Measurements from ENCODE around the gene ZSWIM5.

DNA sequence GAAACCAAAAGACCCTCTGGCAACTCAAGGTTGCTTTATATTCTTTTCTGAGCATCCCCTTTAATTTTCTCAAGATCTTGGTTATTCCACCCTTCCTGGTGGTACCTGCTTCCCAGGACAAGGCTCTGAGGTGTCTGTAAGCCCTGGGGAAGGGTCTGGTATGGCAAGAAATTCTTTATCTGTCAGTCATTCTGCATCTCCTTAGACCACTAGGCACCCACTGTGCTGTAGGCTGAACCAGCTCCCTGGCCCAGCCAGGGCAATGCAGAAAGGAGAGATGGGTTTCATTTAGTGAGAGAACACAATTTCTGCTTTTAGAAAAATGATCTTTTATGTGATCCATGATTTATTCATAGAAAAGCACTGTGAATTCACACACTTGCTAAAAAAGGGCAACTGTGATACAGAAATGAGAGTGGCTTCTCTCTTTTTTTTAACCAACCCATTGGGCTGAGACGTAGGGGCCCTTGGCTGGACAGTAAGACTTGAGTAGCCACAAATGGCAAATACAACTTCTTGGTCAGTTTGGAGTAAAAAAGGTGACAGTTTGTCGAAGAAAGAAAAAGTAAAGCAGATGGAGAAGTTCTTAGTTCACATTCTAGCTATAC is 190.2 kb downstream of the ZSWIM5 start:
- no peak for TF ChIP-seq BCL11A (tag by site-specific recombination; IDR thresholded peaks at IDR 0.05; ENCODE audit: low read depth)
- no peak for TF ChIP-seq PRDM1 (tag by site-specific recombination; IDR thresholded peaks at IDR 0.05)
- TF ChIP-seq, protein P1, sequence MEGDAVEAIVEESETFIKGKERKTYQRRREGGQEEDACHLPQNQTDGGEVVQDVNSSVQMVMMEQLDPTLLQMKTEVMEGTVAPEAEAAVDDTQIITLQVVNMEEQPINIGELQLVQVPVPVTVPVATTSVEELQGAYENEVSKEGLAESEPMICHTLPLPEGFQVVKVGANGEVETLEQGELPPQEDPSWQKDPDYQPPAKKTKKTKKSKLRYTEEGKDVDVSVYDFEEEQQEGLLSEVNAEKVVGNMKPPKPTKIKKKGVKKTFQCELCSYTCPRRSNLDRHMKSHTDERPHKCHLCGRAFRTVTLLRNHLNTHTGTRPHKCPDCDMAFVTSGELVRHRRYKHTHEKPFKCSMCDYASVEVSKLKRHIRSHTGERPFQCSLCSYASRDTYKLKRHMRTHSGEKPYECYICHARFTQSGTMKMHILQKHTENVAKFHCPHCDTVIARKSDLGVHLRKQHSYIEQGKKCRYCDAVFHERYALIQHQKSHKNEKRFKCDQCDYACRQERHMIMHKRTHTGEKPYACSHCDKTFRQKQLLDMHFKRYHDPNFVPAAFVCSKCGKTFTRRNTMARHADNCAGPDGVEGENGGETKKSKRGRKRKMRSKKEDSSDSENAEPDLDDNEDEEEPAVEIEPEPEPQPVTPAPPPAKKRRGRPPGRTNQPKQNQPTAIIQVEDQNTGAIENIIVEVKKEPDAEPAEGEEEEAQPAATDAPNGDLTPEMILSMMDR (tag by site-specific recombination; IDR thresholded peaks at IDR 0.05) = no peak
- TF ChIP-seq, protein P2, sequence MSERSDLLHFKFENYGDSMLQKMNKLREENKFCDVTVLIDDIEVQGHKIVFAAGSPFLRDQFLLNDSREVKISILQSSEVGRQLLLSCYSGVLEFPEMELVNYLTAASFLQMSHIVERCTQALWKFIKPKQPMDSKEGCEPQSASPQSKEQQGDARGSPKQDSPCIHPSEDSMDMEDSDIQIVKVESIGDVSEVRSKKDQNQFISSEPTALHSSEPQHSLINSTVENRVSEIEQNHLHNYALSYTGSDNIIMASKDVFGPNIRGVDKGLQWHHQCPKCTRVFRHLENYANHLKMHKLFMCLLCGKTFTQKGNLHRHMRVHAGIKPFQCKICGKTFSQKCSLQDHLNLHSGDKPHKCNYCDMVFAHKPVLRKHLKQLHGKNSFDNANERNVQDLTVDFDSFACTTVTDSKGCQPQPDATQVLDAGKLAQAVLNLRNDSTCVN (tag by site-specific recombination; optimal IDR thresholded peaks at IDR 0.05) = no peak
- no peak for TF ChIP-seq ZNF416 (tag by site-specific recombination; IDR thresholded peaks at IDR 0.05)
- no peak for TF ChIP-seq TCF7L2 (IDR thresholded peaks at IDR 0.05; ENCODE audit: borderline replicate concordance, low read depth, low read length)
- no peak for TF ChIP-seq ZNF19 (tag by site-specific recombination; IDR thresholded peaks at IDR 0.05; ENCODE audit: low read depth)
- no peak for TF ChIP-seq ZNF571 (tag by site-specific recombination; IDR thresholded peaks at IDR 0.05)
- TF ChIP-seq SALL2 (tag by site-specific recombination; IDR thresholded peaks at IDR 0.05; ENCODE audit: borderline replicate concordance) = no peak
- no peak for TF ChIP-seq ZNF776 (tag by site-specific recombination; IDR thresholded peaks at IDR 0.05; ENCODE audit: borderline replicate concordance)
- TF ChIP-seq, protein P3, sequence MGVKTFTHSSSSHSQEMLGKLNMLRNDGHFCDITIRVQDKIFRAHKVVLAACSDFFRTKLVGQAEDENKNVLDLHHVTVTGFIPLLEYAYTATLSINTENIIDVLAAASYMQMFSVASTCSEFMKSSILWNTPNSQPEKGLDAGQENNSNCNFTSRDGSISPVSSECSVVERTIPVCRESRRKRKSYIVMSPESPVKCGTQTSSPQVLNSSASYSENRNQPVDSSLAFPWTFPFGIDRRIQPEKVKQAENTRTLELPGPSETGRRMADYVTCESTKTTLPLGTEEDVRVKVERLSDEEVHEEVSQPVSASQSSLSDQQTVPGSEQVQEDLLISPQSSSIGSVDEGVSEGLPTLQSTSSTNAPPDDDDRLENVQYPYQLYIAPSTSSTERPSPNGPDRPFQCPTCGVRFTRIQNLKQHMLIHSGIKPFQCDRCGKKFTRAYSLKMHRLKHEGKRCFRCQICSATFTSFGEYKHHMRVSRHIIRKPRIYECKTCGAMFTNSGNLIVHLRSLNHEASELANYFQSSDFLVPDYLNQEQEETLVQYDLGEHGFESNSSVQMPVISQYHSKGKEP (tag by site-specific recombination; IDR thresholded peaks at IDR 0.05) = no peak
- TF ChIP-seq ZNF133 (tag by site-specific recombination; IDR thresholded peaks at IDR 0.05) = no peak

Data from HEK293 (cell line).